HG02973 (cell line): Measurements from ENCODE around the gene ASF1B.
A peak's percentile ranks its signal among the peaks of the same experiment; 100 is the strongest.

ENCODE experiments used
- ATAC-seq: cut with Tn5 transposase; IDR thresholded peaks from one replicate; pipeline ENCODE4 v1.9.1; 2021; ENCODE audit warnings: moderate library complexity; ENCODE audit not compliant: unreplicated experiment

ASF1B gene

GRCh38 chr19:14138576-14139265 lies 2.3 kb upstream of the ASF1B start:
- ATAC-seq, result no peak

- ATAC-seq, result no peak
These were observed 342 bp downstream of the ASF1B start for GRCh38 chr19:14135985-14136508.

DNA sequence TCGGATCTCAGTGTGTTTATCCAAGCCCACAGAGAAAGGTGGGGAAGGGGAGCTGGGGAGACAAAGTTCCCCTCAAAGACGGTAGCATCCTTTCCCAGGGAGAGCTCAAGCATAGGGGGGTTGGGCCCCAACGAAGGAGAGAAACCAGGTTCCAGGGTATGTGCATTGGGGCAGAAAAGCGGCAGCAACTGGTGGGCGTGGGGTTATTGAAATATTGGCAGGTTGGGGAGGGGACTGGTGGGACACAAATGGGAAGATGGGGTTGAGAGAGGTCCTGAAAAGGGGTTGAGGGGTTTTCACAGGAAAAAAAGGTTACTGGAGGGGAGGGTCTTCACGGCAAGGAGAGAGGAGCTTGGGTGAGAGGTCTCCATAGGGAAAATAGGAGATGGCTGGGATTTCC lies 1.0 kb downstream of the ASF1B start:
- ATAC-seq, result no peak

DNA sequence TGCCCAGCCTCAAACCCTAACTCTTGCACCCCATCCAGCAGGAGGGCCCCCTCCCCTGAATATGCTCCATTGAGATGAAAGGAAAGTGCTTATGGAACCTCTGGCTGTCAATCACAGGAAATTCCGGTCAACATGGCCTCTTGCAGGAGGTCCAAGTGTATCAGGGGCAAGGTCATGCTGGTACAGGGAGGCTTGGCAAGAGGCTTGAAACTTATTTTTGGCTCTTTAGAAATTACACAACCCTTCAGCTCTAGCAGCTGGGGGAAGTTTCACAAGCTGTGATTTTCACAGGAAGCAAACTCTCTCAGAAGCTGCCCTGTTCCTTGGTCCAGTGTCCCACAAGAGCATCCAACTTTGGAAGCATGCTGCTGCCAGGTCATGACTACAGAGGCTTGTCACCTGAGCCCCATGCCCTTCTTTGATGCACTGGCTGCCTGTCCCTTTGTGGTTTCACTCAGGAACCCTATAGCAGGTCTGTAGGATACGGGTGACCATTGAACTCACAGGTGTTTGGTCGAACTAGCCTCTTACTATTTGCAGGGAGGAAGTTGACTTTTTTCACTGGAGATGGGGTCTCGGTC lies 8.4 kb downstream of the ASF1B start:
- ATAC-seq, result no peak

DNA sequence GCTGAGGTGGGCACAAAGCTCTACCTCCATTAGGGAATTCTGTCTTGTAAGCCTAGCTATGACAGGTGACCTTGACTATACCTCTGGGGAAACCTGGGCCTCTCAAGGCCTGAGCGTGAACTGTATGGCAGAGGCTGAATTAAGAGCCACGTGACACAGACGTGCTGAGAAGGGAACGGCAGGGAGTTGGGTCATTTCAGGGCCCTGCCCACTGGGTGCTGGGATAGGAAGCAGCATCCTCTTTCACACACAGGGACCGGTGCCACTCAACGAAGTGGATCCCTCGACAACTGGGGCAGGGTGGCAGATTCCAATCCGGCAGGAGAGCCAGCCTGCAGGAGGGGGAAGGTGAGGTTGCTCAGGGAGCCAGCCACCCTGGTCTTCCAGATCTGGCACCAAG lies 9.2 kb downstream of the ASF1B start:
- ATAC-seq, result no peak

DNA sequence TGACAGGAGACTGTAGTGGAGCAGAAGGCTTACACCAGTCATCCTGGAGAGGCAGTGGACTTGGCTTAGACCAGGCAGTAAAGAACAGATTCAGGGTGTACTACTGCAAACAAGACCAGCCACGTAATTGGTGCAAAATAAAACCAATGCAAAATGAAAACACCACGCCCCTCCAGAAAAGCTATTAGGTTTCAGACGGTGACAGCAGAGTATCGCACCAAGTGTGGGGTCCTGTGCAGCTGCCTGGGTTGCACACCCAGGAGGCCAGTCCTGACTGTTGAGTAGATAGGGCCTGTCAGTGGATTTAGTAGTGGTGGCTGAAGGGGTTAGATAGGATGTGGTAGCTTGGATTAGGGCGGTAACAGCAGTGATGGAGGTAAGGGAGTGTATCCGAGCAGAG lies 13.5 kb downstream of the ASF1B start:
- ATAC-seq, result no peak

GRCh38 chr19:14120497-14120780 lies 15.9 kb downstream of the ASF1B start:
- no peak for ATAC-seq

GRCh38 chr19:14119644-14120496 lies 16.5 kb downstream of the ASF1B start:
- ATAC-seq, result no peak

- no peak for ATAC-seq
These were observed 17.2 kb downstream of the ASF1B start for GRCh38 chr19:14119146-14119545.

DNA sequence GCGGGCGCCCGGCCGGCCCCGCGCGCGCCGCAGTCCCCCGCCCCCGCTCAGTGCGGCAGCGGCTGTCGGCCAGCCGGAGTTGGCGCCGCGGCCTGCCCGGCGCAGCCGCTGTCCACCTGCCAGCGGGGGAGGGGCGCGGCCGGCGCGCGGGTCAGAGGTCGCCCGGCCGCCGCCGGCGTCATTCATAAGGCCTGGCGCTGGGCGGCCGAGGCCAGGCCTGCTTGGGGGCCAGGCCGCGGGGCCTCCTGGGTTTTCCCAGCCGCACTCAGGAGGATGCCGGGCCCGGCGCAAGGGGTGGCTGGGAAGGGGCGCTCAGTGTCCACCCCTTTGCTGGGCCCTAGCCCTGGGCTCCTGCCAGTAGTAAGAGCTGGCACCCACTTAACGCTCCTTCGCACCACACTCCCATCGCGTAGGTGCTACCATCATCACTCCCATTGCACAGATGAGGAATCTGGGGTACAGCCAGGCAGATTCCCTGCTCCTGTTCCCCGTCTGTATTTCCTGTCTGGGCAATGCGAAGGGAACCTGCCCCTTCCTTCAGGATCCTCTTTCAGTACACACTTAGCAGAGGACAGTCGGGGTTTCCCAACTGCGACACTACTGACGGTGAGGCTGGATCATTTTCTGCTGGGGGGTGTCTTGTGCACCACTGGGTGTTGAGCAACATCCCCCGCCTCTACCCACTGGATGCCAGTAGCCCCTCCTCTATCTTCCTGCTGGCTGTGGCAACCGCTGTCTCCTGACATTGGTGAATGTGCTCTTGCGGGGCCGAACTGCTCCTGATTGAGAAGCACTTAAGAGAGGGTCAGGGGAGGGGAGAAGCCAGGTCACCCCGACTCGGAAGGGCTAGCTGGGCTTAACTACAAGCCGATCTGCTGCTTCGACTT lies 18.0 kb downstream of the ASF1B start:
- ATAC-seq, result peak; percentile 27

- peak; percentile 77 for ATAC-seq
These were observed 18.7 kb downstream of the ASF1B start, which contains the start of gene PRKACA for GRCh38 chr19:14117668-14118164. Gene PRKACA, minus strand, starts transcription at chr19:14117762. Its CDS starts 215 bp downstream, at chr19:14117547.

DNA sequence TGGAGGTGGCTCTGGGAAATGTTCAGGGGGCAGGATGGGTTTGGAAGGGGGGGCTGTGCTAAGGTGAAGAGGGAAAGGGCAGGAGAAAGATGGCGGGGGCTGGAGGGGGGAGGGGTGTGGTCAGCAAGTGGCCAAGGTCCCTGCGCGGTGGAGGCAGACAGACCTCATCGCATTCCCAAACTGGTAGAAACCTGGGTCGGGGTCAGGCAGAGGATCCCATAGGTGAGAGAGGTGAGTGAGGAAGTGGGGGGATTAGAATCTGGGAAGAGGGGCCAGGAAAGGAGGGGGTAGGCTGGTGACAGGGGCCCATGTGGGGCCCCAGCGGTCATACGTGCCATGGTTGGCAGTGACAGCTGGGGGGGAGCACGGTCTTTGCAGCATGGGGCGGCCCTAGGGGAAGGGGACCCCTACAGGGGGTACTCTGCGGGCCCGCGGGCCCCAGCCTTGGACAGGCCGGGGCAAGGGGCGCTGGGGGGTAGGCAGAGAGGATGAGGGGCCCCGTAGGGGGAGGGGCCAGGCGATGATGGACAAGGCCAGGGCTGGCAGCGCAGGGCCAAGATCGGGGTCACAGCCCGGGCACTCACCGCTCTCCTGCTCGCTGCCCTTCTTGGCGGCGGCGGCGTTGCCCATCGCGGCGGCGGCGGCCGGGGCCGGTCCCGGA lies 19.3 kb downstream of the ASF1B start:
- no peak for ATAC-seq

- ATAC-seq, result no peak
These were observed 19.9 kb downstream of the ASF1B start for GRCh38 chr19:14116525-14116917.

DNA sequence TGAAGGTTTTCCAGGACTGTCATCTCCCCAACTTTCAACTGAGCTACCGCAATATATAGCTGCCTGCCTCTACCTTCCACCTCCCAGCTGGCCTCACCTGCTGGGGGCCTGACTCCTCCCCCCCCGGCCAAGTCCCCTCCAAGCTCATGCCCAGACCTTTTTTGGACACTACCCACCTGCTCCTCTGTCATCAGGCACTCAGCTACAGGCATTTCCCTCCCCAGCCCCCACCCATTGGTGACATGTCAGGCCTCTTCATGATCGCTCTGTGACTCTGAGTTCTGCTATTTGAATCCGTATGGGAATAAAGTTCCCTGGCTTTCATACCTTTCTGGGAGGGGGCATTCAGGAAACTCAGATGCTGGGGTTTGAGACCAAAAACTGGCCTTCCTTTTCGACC lies 20.6 kb downstream of the ASF1B start:
- ATAC-seq, result no peak

GRCh38 chr19:14114854-14115253 lies 21.5 kb downstream of the ASF1B start:
- ATAC-seq, result no peak

DNA sequence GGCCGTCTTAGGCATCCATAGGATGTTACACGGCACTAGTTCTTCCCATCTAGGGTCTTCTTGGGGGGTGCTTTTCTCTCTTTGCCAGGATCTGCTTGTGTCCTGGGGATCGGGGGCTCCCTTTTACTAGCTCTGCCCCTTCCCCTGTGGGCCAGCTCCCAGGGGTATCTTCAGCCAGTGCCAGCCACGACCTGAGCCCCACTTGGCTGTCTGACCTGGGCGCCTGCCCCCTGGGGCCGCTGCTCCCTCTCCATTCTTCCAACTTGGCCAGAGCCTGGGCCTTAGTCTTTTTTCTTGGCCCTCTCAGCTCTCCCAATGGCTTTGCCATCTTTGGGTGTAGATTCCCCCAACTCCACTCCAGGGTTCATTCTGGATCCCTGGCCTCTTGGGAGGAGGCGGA lies 21.9 kb downstream of the ASF1B start:
- no peak for ATAC-seq

DNA sequence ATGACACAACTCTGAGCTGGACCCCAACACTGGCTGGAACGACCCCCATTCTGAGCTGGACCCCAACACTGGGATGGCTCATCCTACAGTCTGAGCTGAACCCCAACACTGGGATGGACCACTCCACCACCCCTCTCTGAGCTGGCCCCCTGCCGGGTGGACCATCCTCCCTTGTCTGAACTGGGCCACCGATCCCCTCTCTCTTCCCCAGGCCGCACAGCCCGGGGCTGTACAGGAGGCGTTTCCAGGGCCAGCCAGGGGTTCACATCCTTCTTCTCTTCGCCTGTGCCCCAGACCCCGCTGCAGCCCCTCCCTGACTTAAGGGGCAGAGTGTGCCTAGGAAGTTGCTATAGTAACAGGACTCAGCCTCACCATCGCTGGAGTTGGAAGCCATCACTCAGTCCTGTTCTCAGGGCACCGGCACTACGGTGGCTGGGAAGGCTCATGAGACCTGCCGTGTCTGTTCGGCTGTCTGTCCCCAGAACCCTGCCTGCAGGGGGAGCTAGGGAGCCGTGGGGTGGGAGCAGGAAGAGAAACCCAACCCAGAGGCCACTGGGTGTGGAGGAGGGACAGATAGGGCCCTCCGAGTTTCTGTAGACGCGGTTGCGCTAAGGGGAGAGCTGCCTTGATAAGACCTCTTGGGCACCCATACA lies 22.5 kb downstream of the ASF1B start:
- ATAC-seq, result no peak

GRCh38 chr19:14112809-14113385 lies 23.5 kb downstream of the ASF1B start:
- no peak for ATAC-seq

DNA sequence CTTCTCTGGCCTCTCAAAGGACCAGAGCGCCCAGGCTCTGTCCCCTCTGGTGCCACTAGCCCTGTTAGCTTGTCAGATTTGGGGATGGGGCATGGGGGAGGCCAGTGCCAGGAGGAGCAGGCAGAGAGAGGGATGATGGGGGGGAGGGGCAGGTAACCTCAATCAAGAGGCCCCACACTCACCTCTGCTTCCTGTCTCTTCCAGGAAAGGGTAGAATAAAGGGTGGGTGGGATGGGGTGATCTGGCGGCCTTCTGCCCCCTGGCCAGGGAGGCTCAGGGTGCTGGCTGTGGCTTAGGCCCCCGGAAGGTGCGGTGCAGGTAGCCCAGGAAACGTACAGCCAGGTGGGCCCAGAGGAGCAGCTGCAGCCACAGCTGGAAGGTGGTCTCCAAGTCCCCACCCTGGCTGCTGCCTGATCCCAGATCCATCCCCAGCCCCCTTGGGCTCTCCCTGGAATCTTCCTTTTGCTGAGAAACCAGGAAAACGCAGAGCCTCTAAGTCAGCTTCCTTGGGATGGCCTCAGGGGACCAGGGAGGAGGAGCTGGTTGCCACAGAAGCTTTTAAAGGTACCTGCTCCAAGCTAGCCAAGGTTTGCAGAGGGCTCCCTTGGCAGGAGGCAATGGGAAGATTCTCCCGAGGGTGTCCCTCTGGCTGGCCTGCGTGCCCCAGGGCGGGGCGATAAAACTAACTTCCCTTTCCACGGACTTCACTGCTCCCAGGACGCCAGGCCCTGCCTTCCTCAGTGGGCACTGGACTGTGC lies 24.2 kb downstream of the ASF1B start:
- ATAC-seq, result no peak
